GM18517 (cell line): ENCODE results near the gene TSTD1.
"Not testable (repeated sequence)": the region's sequence is repeated elsewhere in the genome, so short reads cannot be mapped to it uniquely, and the experiment has no call there.

Source experiments
- ATAC-seq: cut with Tn5 transposase; IDR thresholded peaks from one replicate; pipeline ENCODE4 v1.9.1; 2021; ENCODE audit warnings: mild to moderate bottlenecking, moderate library complexity; ENCODE audit not compliant: unreplicated experiment

TSTD1 gene

DNA sequence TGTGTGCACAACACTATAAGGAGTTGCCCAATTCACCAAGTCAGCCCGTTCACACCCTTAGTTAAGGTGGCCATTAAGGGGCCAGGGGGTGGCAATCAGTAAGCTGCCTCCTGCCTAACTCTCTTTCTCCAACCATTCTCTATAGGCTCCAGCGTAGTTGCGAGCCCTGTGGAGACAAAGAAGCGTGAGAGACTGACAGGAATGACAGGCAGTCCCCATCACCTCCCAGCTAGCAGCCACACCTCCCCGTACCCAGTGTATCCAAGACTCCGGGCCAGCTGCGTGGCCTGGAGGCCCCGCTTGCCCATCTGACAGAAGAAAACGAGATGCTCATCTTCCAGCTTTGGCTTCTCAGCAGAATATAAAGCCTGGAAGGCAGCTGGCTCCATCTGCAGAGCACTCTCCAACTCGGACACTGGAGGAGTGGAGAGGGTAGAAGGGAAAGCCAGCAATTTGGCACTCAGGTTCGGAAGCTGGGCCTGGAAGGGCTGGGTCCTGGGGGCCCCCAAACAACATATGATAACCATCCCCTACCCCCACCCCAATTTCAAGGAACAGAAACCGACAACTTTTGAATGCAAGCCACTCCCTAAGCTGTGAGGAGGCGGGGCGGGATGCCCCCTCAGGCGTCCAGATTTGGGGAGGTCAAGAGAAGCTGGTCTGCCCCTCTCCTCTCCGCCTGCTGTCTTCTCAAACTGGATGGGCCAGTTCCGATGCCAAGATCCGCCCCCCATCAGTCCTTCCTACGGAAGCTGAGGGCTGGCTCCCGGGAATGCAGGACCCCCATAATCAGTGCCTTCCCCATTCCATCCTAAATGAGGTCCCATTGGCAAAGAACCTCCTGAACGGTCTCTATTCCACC is 872 bp downstream of the TSTD1 start:
- ATAC-seq: no peak

DNA sequence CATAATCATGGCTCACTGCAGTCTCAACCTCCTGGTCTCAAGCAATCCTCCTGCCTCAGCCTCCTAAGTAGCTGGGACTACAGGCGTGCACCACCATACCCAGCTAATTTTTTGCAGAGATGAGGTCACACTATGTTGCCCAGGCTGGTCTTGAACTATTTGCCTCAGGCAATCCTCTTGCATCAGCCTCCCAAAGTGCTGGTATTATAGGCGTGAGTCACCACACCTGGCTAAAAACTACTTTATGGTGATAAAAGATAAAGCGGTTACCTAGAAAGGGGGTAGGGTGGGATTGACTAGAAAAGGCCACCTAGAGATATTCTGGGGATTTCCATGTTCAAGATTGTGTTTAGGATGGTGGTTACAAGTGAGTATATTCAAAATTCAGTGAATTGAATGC is 5.0 kb downstream of the TSTD1 start:
- ATAC-seq: no peak

GRCh38 chr1:161032409-161032808 is 6.4 kb downstream of the TSTD1 start:
- no peak for ATAC-seq

DNA sequence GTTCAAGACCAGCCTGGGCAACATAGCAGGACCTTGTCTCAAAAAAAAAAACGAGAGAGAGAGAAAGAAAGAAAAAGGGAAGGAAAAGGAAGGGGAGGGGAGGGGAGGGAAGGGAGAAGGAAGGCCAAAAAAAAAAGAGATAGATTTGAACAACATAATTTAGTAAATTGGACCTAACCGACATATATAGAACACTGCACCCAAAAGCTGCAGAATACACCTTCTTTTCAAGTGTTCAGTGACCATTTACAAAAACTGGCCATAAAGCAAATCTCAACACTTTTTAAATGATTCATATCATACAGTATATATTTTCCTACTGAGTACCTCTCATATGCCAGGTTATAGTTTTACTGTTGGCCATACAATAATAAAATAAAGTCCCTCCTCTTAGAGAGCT is 6.9 kb downstream of the TSTD1 start:
- no peak for ATAC-seq

DNA sequence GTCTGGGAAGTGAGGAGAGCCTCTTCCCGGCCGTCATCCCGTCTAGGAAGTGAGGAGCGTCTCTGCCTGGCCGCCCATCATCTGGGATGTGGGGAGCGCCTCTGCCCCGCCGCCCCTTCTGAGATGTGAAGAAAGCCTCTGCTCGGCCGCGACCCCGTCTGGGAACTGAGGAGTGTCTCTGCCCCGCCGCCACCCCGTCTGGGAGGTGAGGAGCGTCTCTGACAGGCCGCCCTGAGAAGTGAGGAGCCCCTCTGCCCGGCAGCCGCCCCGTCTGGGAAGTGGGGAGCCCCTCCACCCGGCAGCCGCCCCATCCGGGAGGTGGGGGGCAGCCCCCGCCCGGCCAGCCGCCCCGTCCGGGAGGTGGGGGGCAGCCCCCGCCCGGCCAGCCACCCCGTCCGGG is 9.3 kb downstream of the TSTD1 start:
- ATAC-seq: not testable (repeated sequence)

GRCh38 chr1:161026954-161027353 is 11.8 kb downstream of the TSTD1 start:
- not testable (repeated sequence) for ATAC-seq

DNA sequence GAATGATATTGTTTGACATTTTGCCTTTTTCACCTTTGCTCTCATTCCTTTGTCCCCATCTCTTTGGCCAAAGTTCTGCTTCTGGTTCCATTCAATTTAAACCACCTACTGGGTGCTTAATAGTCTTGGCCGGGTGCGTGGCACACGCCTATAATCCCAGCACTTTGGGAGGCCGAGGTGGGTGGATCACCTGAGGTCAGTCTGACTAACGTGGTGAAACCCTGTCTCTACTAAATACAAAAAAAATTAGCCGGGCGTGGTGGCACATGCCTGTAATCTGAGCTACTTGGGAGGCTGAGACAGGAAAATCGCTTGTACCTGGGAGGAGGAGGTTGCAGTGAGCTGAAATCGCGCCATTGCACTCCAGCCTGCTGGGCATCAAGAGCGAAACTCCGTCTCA is 16.3 kb downstream of the TSTD1 start:
- ATAC-seq: not testable (repeated sequence)

- no peak for ATAC-seq
Measured at GRCh38 chr1:161021970-161022353, 16.8 kb downstream of the TSTD1 start.

- ATAC-seq: peak; percentile 62
Measured at GRCh38 chr1:161021165-161021969, 17.4 kb downstream of the TSTD1 start.

- ATAC-seq: peak; percentile 39
Measured at GRCh38 chr1:161020509-161021164, 18.1 kb downstream of the TSTD1 start, which contains the start of gene F11R. Gene F11R (minus strand): TSS chr1:161021152. CDS start chr1:161021073, 79 bp downstream.

GRCh38 chr1:161019751-161020495 is 18.8 kb downstream of the TSTD1 start:
- no peak for ATAC-seq

GRCh38 chr1:161019111-161019660 is 19.6 kb downstream of the TSTD1 start:
- ATAC-seq: not testable (repeated sequence)

DNA sequence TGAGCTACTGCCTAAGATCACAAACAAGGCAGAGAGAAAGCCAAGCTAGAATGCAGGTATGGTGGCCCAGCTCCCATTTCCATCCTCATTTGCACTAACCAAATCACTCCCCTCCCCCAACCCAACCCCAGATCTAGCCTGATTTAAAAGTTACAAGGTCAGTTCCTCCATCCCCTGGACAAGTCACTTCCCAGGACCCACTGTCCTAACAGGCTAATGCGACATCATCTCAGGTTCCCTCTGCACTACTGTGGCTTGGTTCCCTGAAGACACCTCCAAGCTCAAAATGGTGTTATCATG is 20.2 kb downstream of the TSTD1 start:
- no peak for ATAC-seq

GRCh38 chr1:161017756-161018630 is 20.8 kb downstream of the TSTD1 start:
- no peak for ATAC-seq

DNA sequence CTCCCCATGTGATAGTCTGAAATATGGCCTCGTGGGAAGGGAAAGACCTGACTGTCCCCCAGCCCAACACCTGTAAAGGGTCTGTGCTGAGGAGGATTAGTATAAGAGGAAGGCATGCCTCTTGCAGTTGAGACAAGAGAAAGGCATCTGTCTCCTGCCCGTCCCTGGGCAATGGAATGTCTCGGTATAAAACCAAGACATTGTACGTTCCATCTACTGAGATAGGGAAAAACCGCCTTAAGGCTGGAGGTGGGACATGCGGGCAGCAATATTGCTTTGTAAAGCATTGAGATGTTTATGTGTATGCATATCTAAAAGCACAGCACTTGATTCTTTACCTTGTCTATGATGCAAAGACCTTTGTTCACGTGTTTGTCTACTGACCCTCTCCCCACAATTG is 21.6 kb downstream of the TSTD1 start:
- not testable (repeated sequence) for ATAC-seq

GRCh38 chr1:161016683-161017082 is 22.1 kb downstream of the TSTD1 start:
- ATAC-seq: not testable (repeated sequence)

DNA sequence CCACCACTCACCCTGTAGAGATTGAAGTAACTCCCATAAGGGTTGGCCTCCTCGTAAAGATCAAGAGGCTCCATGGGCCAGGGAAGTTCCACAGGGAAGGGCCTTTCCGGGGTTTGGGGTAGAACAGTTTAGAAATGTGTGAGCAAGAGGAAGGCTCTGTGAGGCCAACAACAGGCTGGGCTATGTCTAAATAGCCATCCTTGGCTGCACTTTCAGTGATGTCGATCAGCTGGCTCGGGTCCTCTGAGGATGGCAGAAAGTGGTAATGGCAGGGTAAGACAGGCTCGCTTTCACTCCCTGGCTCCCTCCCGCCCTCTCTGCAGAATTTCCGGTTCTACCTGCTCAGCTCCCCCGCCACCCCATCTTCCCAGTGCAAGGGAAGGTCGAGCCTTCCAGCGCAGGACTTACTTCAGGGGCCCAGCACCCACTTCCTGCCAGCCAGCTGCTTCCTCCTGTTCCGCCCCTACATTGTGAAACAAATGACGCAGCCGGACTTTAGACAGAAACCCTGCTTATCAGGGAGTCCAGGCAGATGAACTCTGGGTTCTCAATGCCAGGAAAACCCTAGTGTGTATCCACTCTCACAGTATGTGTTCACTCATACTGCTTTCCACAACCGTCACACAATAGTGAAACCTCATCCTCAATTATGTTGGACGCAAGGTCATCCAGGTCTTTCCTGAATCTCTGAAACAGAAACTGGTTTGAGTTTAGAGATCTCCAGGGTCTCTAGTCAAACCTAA is 25.1 kb downstream of the TSTD1 start:
- ATAC-seq: peak; percentile 90

DNA sequence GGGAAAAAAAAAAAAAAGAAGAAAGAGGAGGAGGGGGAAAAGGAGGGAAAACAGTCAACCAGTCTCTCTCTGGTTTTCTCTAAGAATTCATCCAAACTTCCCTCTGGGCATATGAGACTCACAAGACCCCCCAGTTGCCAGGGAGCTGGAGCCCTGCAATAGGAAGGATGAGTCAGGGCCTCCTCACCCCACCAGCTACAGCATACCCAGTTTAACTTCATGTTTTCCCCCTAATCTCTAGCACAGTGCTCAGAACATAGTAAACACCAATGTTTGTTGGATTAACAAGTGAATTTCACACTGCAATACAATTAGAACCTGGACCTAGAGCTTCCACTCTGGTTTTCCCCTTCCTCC is 25.7 kb downstream of the TSTD1 start:
- ATAC-seq: no peak

GRCh38 chr1:161012420-161012819 is 26.3 kb downstream of the TSTD1 start:
- no peak for ATAC-seq
